ENCODE measurements around the gene CSF3R.
A peak's percentile ranks its signal among the peaks of the same experiment; 100 is the strongest.
"Not testable (repeated sequence)": the region's sequence is repeated elsewhere in the genome, so short reads cannot be mapped to it uniquely, and the experiment has no call there.

The CSF3R gene

GRCh38 chr1:36487906-36488305, 5.2 kb upstream of the CSF3R start:
- intact Hi-C loops (cut with DNase I), result no loop called here
- DNase-seq, result peak in 1 of 42 donors; percentile 15

GRCh38 chr1:36487336-36487725, 4.6 kb upstream of the CSF3R start:
- peak in 1 of 42 donors; percentile 8 for DNase-seq
- intact Hi-C loops (cut with DNase I), result not testable (repeated sequence)

- intact Hi-C loops (cut with DNase I), result no loop called here
- DNase-seq, result peak in 37 of 42 donors; percentile 18 to 71 (median 41)
These were observed 4.0 kb upstream of the CSF3R start for GRCh38 chr1:36486439-36487335.

- no peak for DNase-seq
- intact Hi-C loops (cut with DNase I), result no loop called here
These were observed 3.4 kb upstream of the CSF3R start for GRCh38 chr1:36486093-36486438.

- DNase-seq, result no peak
- intact Hi-C loops (cut with DNase I), result no loop called here
These were observed 1.4 kb upstream of the CSF3R start for GRCh38 chr1:36484099-36484498.

GRCh38 chr1:36481771-36482723, 666 bp downstream of the CSF3R start:
- no peak for DNase-seq
- intact Hi-C loops (cut with DNase I), result no loop called here

GRCh38 chr1:36481091-36481490, 1.6 kb downstream of the CSF3R start:
- intact Hi-C loops (cut with DNase I), result no loop called here
- DNase-seq, result no peak

- DNase-seq, result no peak
- intact Hi-C loops (cut with DNase I), result no loop called here
These were observed 2.6 kb downstream of the CSF3R start for GRCh38 chr1:36480161-36480560.

GRCh38 chr1:36479505-36480051, 3.1 kb downstream of the CSF3R start:
- DNase-seq, result no peak
- intact Hi-C loops (cut with DNase I), result no loop called here

- DNase-seq; intact Hi-C loops (cut with DNase I): not testable (repeated sequence)
These were observed 5.1 kb downstream of the CSF3R start for GRCh38 chr1:36477615-36478014.

GRCh38 chr1:36476945-36477344, 5.8 kb downstream of the CSF3R start:
- intact Hi-C loops (cut with DNase I), result no loop called here
- no peak for DNase-seq

GRCh38 chr1:36475910-36476604, 6.7 kb downstream of the CSF3R start:
- intact Hi-C loops (cut with DNase I), result no loop called here
- no peak for DNase-seq

GRCh38 chr1:36475341-36475740, 7.4 kb downstream of the CSF3R start:
- no peak for DNase-seq
- intact Hi-C loops (cut with DNase I), result no loop called here

- DNase-seq, result no peak
- intact Hi-C loops (cut with DNase I), result no loop called here
These were observed 10.1 kb downstream of the CSF3R start for GRCh38 chr1:36472656-36473055.

GRCh38 chr1:36471830-36472641, 10.7 kb downstream of the CSF3R start:
- no peak for DNase-seq

GRCh38 chr1:36469163-36469562, 13.6 kb downstream of the CSF3R start:
- DNase-seq, result no peak
- intact Hi-C loops (cut with DNase I), result no loop called here

More at GRCh38 chr1:36471830-36472641, 10.7 kb downstream of the CSF3R start:
- intact Hi-C loops (cut with DNase I), result no loop called here

- DNase-seq, result no peak
- intact Hi-C loops (cut with DNase I), result no loop called here
These were observed 14.8 kb downstream of the CSF3R start for GRCh38 chr1:36467700-36468455.

GRCh38 chr1:36467027-36467410, 15.7 kb downstream of the CSF3R start:
- intact Hi-C loops (cut with DNase I), result no loop called here
- no peak for DNase-seq

Data from head of caudate nucleus (tissue), 42 donors.